GM12878 (cell line): Measurements from ENCODE around the gene TEKT4. TPM values are rescaled to one million over a fixed set of nuclear protein-coding genes. Genes with fewer than 3 reads are reported as not detected.

Experiments
- ATAC-seq: fragments of 200-7000 bp; cut with Tn5 transposase; 3 replicates; pipeline ENCODE4 v1.9.1; 2020; ENCODE audit warnings: mild to moderate bottlenecking, moderate library complexity
- BruUV-seq: library from RNA; stranded (reverse); fragments of 400-500 nt; replicated peaks from 2 replicates; lab custom pipeline; 2021; lab: Mats Ljungman, UMichigan
- CTCF ChIA-PET: fragments of 300-600 bp; sonication (Branson Sonifier 250); formaldehyde crosslinking; extraction: SDS; loops from one replicate; lab custom pipeline; 2021; ENCODE audit warnings: inconsistent platforms; lab: Yijun Ruan, JAX
- POLR2A ChIA-PET: fragments of 350-600 bp; formaldehyde crosslinking; extraction: SDS; loops from one replicate; lab custom pipeline; 2021; ENCODE audit warnings: inconsistent platforms; lab: Charles Lee
- RAD21 ChIA-PET: fragments of 300-600 bp; sonication (Branson Sonifier 250); formaldehyde crosslinking; loops from one replicate; lab custom pipeline; 2023; ENCODE audit warnings: antibody characterized with exemption; ENCODE audit not compliant: unreplicated experiment; lab: Charles Lee
- SMC1A ChIA-PET: fragments of 300-600 bp; sonication (Branson Sonifier 250); formaldehyde crosslinking; loops from one replicate; lab custom pipeline; 2023; ENCODE audit not compliant: unreplicated experiment, uncharacterized antibody; lab: Charles Lee
- DNase-seq: peaks from one replicate; pipeline ENCODE4 v3.0.0-alpha.2; 2011; ENCODE audit warnings: low read depth, low spot score
- FAIRE-seq: peaks from 3 replicates; lab custom pipeline; 2011; peaks lifted over from hg19 to GRCh38; lab: Jason Lieb, UNC
- H2AFZ ChIP-seq: 2 replicates; pipeline ENCODE4 v1.6.0; 2011; ENCODE audit warnings: low read depth, low read length, control low read depth; ENCODE audit not compliant: control insufficient read depth
- H3K27ac ChIP-seq: 2 replicates; pipeline ENCODE4 v1.5.1; 2011; ENCODE audit warnings: control low read depth; ENCODE audit not compliant: control insufficient read depth, insufficient read depth
- H3K27me3 ChIP-seq, 2 experiments: replicated peaks in 1 of 2; 2 replicates each; pipeline versions ENCODE4 v1.6.0 to v1.6.1; 2011; ENCODE audit warnings: low read length in 1 of 2; ENCODE audit not compliant: control insufficient read depth in 2 of 2, insufficient read depth in 2 of 2
- H3K36me3 ChIP-seq, 2 experiments: 2 replicates each; pipeline ENCODE4 v1.5.1; 2011; ENCODE audit warnings: low read length in 1 of 2; ENCODE audit not compliant: control insufficient read depth in 2 of 2, insufficient read depth in 2 of 2
- H3K4me1 ChIP-seq: 2 replicates; pipeline ENCODE4 v1.6.1; 2011; ENCODE audit warnings: mild to moderate bottlenecking, low read length, moderate library complexity, mixed read lengths; ENCODE audit not compliant: control insufficient read depth, insufficient read depth
- H3K4me2 ChIP-seq: 2 replicates; pipeline ENCODE4 v1.6.0; 2011; ENCODE audit warnings: control low read depth; ENCODE audit not compliant: control insufficient read depth, insufficient read depth
- H3K4me3 ChIP-seq: fragments of 200-600 bp; sonication (generic); 2 replicates; pipeline ENCODE4 v1.5.1; 2016
- H3K79me2 ChIP-seq: 2 replicates; pipeline ENCODE4 v1.6.0; 2011; ENCODE audit warnings: low read length; ENCODE audit not compliant: control insufficient read depth, insufficient read depth
- H3K9ac ChIP-seq: 2 replicates; pipeline ENCODE4 v1.8.0; 2011; ENCODE audit warnings: low read length, control low read depth, mixed read lengths; ENCODE audit not compliant: control insufficient read depth, insufficient read depth
- H3K9me3 ChIP-seq: replicated peaks from 3 replicates; pipeline ENCODE4 v1.5.1; 2011; ENCODE audit warnings: mild to moderate bottlenecking, low read length; ENCODE audit not compliant: control insufficient read depth, insufficient read depth
- H4K20me1 ChIP-seq: 2 replicates; pipeline ENCODE4 v1.6.0; 2011; ENCODE audit not compliant: control insufficient read depth, insufficient read depth
- DPF2 ChIP-seq: fragments of 450-650 bp; IDR thresholded peaks from 2 replicates; pipeline ENCODE4 v1.6.1; 2017; ENCODE audit warnings: mild to moderate bottlenecking
- EP300 ChIP-seq, 2 experiments: fragments of 150-350 bp in 1 of 2; IDR thresholded peaks; 2 replicates each; pipeline ENCODE4 v1.6.1; 2011 to 2012; ENCODE audit warnings: low read depth in 2 of 2, low read length in 2 of 2, borderline replicate concordance in 1 of 2, improper control_type of control experiment in 1 of 2, inconsistent platforms in 1 of 2; ENCODE audit not compliant: control insufficient read depth in 1 of 2
- RAD21 ChIP-seq: IDR thresholded peaks from 2 replicates; pipeline ENCODE4 v1.6.1; 2011; ENCODE audit warnings: mild to moderate bottlenecking, low read depth, low read length, moderate library complexity; ENCODE audit not compliant: insufficient read depth
- SMAD1 ChIP-seq: fragments of 450-650 bp; IDR thresholded peaks from 2 replicates; pipeline ENCODE4 v1.6.1; 2018; ENCODE audit warnings: mild to moderate bottlenecking, low read depth; ENCODE audit not compliant: partially characterized antibody
- SMC3 ChIP-seq: IDR thresholded peaks from 2 replicates; pipeline ENCODE4 v1.6.1; 2011; ENCODE audit warnings: low read length, improper control_type of control experiment, borderline replicate concordance
- TCF7 ChIP-seq: IDR thresholded peaks from 2 replicates; pipeline ENCODE4 v1.6.1; 2014; ENCODE audit warnings: antibody characterized with exemption, borderline replicate concordance
- YBX1 ChIP-seq: fragments of 450-650 bp; IDR thresholded peaks from 2 replicates; pipeline ENCODE4 v1.6.1; 2016; ENCODE audit warnings: antibody characterized with exemption
- WGBS: methylation state at CpG from one replicate; pipeline ENCODE4 v1.1.6; 2016; ENCODE audit warnings: low lambda C conversion rate; ENCODE audit not compliant: insufficient replicate concordance, insufficient coverage; ENCODE audit errors: missing lambda C conversion rate; 5-methylcytosine and 5-hydroxymethylcytosine counted together
- in situ Hi-C: fragments of 300-500 bp; cut with MboI; formaldehyde crosslinking; loops from 9 replicates; pipeline ENCODE4 v1.14.3; 2018; ENCODE audit warnings: mixed read lengths
- intact Hi-C: fragments of 100-400 bp; cut with micrococcal nuclease; formaldehyde crosslinking; loops from one replicate; pipeline ENCODE4 v1.14.2; 2022; ENCODE audit not compliant: unreplicated experiment
- polyA plus RNA-seq, 11 experiments: library from polyadenylated mRNA; depleted of rRNA in 4 of 11; unstranded in 6 of 11; stranded (reverse) in 5 of 11; fragments of >200 nt; fragmentation: Nextera tagmentation in 4 of 11; fragmentation: Illumina TruSeq in 1 of 11; extraction: Ambion mirVana in 4 of 11; extraction: Trizol in 1 of 11; gene quantifications; 1 replicate in 1 of 11; 2 replicates in 10 of 11; pipeline versions ENCODE4 v1.2.1 to v1.2.3, GENCODE V29; 2011 to 2016; ENCODE audit warnings: inconsistent platforms in 2 of 11, missing spikeins in 2 of 11, low read depth in 1 of 11
- total RNA-seq, 4 experiments: library from RNA; depleted of rRNA in 3 of 4; stranded (reverse); fragments of >200 nt in 3 of 4; fragmentation: Illumina TruSeq in 1 of 4; extraction: Trizol in 1 of 4; gene quantifications; 2 replicates each; pipeline versions ENCODE4 v1.2.1 to v1.2.3, GENCODE V29; 2013 to 2021
- TF ChIP-seq, protein P1 (sequence below), 3 experiments: IDR thresholded peaks in 2 of 3; conservative IDR thresholded peaks in 1 of 3; 2 replicates each; pipeline ENCODE4 v1.5.1; 2011; ENCODE audit warnings: low read depth in 3 of 3, low read length in 3 of 3, mild to moderate bottlenecking in 3 of 3, control low read depth in 2 of 3, moderate library complexity in 2 of 3, inconsistent platforms in 1 of 3, mixed read lengths in 1 of 3; ENCODE audit not compliant: control insufficient read depth in 2 of 3, insufficient read depth in 1 of 3; ENCODE audit errors: extremely low read depth in 1 of 3
- TF ChIP-seq, protein P2 (sequence below): fragments of 450-650 bp; IDR thresholded peaks from 2 replicates; pipeline ENCODE4 v1.6.1; 2017; ENCODE audit warnings: borderline replicate concordance

TEKT4 gene
- total and polyA plus RNA-seq, 10 of the 15 experiments (the other 5 are each of a cell fraction or from before 2014, with no cell fraction given), result 0.06 to 2.7 (median 0.30) TPM; not detected in 4

DNA sequence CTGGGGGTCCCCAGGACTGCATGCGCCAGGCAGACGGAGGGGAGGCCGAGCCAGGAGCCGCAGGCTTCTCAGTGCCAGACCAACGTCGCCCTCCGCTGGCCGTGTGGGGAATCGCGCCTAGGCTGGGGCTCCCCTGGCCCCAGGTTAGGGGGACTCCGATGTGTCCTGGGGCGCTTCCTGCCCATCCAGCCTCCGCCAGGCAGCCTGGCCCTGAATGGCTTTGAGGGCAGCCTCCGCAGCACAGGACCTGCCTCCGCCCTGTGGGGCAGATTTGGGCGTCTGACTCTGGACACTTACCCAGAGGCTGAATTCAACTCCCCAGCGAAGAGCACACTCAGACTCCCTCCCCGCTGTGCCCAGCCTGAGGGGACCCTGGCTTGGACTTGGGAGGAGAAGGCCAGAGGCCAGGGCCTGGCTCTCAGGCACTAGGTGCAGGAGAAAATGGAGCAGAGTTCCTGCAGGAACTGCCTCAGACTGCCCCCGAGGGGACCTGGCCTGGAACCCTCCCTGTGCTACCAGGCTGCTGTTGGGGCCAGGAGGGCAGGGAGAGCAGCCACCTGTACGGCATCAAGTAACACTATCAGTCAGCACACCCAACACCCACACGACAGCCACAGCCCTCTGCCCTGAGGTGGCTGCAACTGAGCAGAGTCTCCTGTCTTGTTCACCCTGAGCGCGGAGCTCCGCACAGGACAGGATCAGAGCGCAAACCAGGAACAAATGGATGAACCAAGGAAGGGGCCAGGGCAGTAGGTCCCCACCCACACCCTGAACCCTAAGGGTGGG lies 597 bp upstream of the TEKT4 start:
- H3K4me1 ChIP-seq, result no peaks in the 10 kb centered on the region
- ChIA-PET RAD21 (no interaction called here), SMC1A (no interaction called here), POLR2A (no interaction called here), CTCF (no interaction called here)
- no peak overlapping the region for H3K27ac ChIP-seq
- in situ Hi-C loops (no loop called here), intact Hi-C loops (no loop called here)
- no peaks in the 10 kb centered on the region for H3K27me3 ChIP-seq
- WGBS, result 37% methylated on average over 16 of the region's 25 CpGs
- TF ChIP-seq, protein P1, sequence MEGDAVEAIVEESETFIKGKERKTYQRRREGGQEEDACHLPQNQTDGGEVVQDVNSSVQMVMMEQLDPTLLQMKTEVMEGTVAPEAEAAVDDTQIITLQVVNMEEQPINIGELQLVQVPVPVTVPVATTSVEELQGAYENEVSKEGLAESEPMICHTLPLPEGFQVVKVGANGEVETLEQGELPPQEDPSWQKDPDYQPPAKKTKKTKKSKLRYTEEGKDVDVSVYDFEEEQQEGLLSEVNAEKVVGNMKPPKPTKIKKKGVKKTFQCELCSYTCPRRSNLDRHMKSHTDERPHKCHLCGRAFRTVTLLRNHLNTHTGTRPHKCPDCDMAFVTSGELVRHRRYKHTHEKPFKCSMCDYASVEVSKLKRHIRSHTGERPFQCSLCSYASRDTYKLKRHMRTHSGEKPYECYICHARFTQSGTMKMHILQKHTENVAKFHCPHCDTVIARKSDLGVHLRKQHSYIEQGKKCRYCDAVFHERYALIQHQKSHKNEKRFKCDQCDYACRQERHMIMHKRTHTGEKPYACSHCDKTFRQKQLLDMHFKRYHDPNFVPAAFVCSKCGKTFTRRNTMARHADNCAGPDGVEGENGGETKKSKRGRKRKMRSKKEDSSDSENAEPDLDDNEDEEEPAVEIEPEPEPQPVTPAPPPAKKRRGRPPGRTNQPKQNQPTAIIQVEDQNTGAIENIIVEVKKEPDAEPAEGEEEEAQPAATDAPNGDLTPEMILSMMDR (IDR thresholded peaks at IDR 0.05 in 2 of 3, conservative IDR thresholded peaks at IDR 0.05 in 1 of 3; ENCODE audit: control insufficient read depth in 2 of 3, extremely low read depth in 1 of 3, insufficient read depth in 1 of 3, low read depth in 3 of 3, low read length in 3 of 3), result peak; percentile 48 to 78 (median 56)
- TF ChIP-seq DPF2, result no peak
- no peak for TF ChIP-seq YBX1
- TF ChIP-seq SMAD1, result no peak
- TF ChIP-seq EP300 (IDR thresholded peaks at IDR 0.05; ENCODE audit: borderline replicate concordance in 1 of 2, control insufficient read depth in 1 of 2, low read depth in 2 of 2, low read length in 2 of 2), result no peak
- TF ChIP-seq, protein P2, sequence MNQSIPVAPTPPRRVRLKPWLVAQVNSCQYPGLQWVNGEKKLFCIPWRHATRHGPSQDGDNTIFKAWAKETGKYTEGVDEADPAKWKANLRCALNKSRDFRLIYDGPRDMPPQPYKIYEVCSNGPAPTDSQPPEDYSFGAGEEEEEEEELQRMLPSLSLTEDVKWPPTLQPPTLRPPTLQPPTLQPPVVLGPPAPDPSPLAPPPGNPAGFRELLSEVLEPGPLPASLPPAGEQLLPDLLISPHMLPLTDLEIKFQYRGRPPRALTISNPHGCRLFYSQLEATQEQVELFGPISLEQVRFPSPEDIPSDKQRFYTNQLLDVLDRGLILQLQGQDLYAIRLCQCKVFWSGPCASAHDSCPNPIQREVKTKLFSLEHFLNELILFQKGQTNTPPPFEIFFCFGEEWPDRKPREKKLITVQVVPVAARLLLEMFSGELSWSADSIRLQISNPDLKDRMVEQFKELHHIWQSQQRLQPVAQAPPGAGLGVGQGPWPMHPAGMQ, result no peak
- no peak for TF ChIP-seq TCF7
- peak; percentile 52 for TF ChIP-seq RAD21
- peak; percentile 19; the same call in 1 of the 2 replicates for TF ChIP-seq SMC3
- H3K4me3 ChIP-seq, result no peak overlapping the region
- no peaks in the 10 kb centered on the region for H4K20me1 ChIP-seq
- H3K36me3 ChIP-seq, result no peaks in the 10 kb centered on the region
- no peak overlapping the region for H2AFZ ChIP-seq
- no peaks in the 10 kb centered on the region for H3K79me2 ChIP-seq
- H3K4me2 ChIP-seq, result no peak overlapping the region
- H3K9me3 ChIP-seq, result no peaks in the 10 kb centered on the region
- DNase-seq (no peak), ATAC-seq (peak; percentile 33), FAIRE-seq (no peak)
- no TSS peak for BruUV-seq
- no peak overlapping the region for H3K9ac ChIP-seq
